GM08714 (cell line): ENCODE measurements around the gene UCHL1.

Experiments used
- H3K4me3 ChIP-seq: fragments of 200-500 bp; sonication (Bioruptor generic); 2 replicates; pipeline ENCODE4 v1.5.1; 2014; ENCODE audit warnings: mild to moderate bottlenecking, low read length, inconsistent platforms
- ZNF274 ChIP-seq: IDR thresholded peaks from 2 replicates; pipeline ENCODE4 v1.6.1; 2012; ENCODE audit warnings: mild to moderate bottlenecking, low read depth, low read length

The UCHL1 gene

DNA sequence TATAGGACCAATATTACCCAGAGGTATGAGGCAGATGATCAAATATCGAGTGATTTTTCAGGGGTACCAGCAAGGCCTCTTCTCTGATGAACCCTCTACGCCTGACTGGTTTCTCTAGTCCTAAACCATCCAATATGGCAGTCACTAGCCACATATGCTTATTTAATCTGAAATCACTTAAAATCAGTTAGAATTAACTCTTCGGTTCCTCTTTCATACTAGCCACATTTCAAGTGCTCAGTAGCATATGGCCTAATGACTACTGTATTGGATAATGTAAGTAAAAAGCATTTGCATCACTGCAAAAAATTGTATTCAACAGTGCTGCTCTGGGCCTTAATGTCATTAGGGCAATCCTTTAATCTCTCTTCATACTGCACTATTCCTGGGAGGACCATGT, 38.0 kb upstream of the UCHL1 start:
- no peak for TF ChIP-seq ZNF274
- H3K4me3 ChIP-seq = no peak overlapping the region

DNA sequence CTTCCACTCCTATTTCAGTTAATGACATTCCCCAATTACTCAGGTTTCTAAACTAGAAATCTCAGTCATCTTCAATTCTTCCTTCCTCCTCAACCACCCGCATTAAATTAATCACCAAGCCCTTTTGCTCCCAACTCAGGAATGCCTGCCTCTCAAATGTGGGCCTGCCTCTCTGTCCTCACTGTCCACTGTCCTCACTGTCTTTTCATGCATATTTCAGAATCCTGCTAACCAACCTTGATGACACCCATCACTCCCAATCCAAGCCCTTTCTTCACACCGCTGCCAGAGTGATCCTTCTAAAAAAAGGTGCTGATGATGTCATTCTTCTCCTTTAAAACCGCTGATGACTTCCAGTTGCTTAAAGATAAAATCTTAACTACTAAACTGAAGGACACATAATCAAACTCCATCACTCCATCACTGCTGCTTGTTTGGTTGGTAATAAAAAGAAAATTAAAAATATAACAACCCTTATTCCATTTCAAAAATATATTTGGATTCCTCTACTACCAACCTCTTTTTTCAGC, 37.2 kb upstream of the UCHL1 start:
- no peak overlapping the region for H3K4me3 ChIP-seq
- no peak for TF ChIP-seq ZNF274

DNA sequence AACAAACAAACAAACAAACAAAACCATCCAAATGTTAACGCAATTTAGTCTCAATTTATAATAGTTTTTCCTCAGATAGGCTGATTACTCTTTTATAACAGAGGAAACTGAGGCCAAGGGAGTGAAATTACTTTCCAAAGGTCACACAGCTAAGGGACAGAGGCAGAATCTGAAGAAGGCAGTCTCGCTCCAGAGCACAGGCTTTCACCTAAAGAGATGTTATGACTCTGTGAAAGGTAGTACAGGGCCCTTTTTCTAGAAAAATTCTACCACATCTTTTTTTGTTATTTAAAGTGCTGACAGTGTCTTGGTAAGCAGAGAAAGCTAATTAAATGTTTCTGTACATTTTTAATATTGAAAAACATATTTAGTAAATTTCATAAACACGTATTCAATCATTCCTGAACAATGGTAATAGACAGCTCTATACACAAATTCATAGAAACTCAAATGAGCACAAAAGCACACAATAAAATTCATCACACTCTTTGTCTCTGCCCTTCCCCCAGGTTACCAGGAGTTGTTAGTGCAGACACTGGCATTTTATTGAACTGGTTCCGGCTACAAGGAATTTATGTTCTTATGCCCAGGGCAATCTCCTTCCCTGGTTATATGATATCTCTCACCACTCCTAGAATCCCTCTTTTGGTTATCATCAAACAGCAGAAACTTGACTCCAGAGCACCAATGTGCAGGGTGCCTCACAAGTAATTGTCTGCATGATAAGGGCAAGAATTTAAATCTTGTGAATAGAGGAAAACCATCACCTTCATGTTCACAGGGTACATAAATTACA, 34.7 kb upstream of the UCHL1 start:
- H3K4me3 ChIP-seq = no peak overlapping the region
- no peak for TF ChIP-seq ZNF274

DNA sequence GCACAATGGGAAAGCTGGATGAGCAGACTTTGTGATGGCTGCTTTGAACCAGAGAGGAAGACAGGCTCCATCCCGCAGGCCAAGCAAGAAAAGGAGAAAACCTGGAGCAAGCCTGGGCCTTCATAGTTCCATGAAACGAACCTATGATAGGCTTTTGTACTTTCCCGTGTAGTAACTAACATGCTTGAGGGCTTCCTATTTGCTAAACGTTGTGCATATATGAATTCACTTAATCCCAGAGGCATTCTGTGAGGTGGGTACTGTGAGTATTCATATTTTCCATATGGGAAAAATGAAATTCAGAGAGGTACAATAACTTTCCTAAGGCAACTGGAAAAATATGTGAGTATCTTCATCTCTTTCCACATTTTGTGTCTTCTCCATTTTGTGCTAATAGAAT, 28.8 kb upstream of the UCHL1 start:
- H3K4me3 ChIP-seq = no peak overlapping the region
- TF ChIP-seq ZNF274 = no peak

DNA sequence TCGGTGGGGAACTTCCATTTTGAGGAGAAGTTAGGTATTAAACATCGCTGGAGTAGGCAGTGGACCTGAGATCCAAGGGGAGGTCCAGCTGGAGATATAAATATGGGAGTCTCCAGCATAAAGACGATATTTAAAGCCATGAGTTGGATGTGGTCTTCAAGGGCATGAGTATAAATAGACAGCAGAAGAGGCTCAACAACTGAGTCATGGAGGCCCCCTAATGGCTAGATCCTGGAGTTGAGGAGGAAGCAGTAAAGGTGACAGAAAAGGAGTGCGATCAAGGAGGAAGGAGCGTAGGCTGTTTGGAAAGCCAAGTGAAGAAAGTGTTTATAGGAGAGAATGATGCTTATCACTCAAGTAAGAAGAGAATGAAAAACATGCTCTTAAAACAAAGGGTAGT, 24.3 kb upstream of the UCHL1 start:
- TF ChIP-seq ZNF274 = no peak
- H3K4me3 ChIP-seq = no peak overlapping the region

DNA sequence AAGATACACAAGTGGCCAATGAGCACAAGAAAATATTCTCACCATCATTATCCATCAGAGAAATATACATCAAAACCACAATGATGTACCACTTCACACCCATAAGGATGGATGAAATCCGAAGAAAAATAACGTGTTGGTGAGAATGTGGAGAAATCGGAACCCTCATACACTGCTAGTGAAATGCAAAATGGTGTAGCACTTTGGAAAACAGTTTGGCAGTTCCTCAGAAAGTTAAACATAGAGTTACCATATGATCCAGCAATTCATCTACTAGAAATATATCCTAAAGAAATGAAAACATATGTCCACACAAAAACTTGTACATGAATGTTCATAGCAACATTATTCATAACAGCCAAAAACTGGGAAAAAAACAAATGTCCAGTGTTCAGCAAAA, 23.9 kb upstream of the UCHL1 start:
- no peak for TF ChIP-seq ZNF274
- H3K4me3 ChIP-seq = no peak overlapping the region

DNA sequence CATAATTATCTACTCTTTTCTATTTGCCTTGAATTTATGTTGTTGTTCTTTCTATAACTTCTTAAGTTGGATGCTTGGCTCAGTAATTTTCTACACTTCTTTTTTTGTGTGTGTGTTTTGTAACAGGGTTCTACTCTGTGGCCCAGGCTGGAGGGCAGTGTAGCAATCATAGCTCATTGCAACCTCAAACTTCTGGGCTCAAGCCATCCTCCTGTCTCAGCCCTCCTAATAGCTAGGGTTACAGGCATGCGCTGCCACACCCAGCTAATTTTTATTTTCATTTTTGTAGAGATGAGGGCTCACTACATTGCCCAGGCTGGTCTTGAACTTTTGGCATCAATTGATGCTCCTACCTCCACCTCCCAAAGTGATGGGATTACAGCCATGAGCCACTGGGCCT, 20.7 kb upstream of the UCHL1 start:
- no peak for TF ChIP-seq ZNF274
- H3K4me3 ChIP-seq = no peak overlapping the region

DNA sequence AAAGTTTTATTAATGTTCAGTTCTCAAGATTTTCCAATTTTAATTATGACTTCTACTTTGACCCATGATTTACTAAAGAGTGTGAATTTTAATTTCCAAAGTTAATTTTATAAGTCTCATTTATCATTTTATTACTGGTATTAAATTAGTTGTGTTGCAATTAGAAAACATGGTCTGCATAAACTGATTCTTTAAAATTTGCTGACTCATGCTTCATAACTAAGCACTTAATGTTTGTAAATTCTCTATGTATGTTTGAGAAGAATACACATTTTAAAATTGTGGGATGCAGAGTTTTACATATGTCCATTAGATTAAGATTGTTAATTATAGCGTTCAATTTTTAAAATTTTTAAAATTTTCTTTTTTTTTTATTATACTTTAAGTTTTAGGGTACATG, 20.2 kb upstream of the UCHL1 start:
- H3K4me3 ChIP-seq = no peak overlapping the region
- no peak for TF ChIP-seq ZNF274

DNA sequence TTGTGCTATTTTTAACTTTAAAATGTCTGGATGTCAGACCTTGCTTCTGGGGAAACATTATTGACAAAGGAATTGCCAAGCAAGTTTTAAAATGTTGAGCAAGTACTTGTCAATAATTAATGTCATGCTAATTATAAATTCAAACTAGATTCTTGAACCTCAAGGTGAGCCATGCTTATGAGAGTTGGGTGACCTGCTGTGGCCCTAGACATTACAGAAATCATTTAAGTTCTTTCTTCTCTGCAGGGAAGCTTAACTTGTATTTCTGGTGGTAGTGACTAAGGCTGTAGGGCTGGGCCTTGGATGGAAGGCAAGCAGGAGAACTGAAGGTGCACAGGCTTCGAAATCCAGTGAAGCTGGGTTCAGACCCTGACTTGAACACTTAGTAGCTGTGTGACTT, 14.8 kb upstream of the UCHL1 start:
- H3K4me3 ChIP-seq = no peak overlapping the region
- TF ChIP-seq ZNF274 = no peak

DNA sequence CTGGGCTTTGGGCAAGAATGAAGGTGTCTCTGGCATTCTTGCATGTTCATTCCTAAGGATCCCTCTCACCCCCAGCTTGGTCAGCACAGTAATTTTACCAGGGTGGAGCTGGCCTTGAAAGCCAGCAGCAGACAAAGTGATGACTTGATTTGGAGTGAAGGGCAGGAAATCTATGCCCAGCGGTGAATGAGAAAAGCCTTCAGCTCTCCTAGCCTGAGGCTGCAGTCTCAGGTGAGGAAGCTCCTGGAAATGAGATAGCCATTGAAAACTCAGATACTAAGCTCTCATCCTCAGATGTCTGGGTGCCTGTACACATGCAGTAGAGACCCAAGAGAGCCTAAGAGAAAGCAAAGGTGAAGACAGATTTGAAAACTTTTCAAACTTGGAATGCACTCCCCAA, 10.7 kb upstream of the UCHL1 start:
- TF ChIP-seq ZNF274 = no peak
- no peak overlapping the region for H3K4me3 ChIP-seq

DNA sequence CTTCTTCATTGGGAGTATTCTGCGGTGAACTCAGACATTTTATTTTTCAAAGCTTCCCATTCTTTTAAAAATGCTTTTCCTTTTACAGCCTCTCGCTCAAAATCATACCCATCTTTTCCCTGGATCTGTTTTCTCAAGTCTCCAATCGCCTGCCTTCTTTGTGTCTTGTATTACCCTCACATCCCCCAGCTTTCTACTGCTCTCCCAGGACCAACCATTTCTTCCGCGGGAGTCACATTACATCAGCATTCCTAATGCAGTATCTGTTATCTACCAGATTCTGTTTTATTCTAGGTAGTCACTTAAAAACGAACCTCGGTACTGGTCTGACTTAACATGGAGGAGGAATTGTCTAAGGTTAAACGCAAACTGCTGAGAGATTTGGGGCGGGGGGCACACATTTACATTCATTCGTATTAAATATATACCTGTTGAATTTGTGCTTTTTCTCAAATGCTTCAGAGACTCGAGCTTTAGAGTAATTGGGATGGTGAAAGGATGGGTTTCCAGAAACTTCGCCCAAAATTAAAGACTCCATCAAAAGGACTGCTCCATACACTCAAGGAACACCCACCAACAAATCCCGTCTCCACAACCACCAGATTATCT, 493 bp upstream of the UCHL1 start:
- H3K4me3 ChIP-seq = no peak overlapping the region
- TF ChIP-seq ZNF274 = no peak

DNA sequence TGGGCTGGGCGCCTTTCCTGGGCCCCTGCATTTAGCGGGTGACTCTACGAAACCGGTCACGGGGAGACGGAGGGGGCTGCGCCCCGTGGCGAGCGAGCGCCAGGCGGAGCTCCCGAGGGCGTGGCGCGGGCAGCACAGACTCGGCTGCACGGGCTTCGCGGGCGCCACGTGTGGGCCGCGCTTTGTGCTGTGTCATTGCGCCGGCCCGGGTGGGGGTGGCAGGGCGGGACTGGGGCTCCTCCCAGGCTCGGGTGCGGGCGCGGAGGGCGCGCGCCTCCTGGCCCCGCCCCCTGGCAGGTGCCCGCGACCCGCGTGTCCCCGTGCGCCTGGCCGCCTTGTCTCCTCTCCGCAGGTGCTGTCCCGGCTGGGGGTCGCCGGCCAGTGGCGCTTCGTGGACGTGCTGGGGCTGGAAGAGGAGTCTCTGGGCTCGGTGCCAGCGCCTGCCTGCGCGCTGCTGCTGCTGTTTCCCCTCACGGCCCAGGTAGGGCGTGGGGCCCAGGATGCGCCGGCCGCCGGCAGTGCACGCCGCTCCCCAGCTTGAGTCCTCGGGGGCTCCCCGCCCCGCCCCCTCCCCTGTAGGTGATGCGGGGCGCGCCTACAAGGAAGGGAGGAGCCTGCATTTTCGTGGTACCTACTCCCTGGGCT, 651 bp downstream of the UCHL1 start:
- no peak for TF ChIP-seq ZNF274
- no peak overlapping the region; the same call in 1 of the 2 replicates for H3K4me3 ChIP-seq

DNA sequence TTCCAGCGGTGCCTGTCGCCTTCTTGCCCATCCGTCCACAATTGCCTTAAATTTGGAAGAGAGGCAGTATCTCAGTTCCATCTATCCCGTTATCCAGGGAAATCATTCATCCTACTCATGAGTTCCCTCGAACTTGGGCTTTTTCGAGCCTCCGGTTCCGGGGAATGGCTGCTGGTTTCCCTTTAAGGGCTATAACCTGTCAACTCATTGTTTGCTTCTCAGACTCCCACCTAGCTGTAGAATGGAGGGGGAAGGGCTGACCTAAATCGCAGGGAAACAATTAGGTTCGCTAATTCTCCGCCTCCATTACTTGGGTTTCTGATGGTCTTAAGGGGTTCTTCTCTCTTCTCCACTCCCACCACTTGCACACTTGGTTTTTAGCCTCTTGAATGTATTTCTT, 1.2 kb downstream of the UCHL1 start:
- H3K4me3 ChIP-seq = no peak overlapping the region
- TF ChIP-seq ZNF274 = no peak

DNA sequence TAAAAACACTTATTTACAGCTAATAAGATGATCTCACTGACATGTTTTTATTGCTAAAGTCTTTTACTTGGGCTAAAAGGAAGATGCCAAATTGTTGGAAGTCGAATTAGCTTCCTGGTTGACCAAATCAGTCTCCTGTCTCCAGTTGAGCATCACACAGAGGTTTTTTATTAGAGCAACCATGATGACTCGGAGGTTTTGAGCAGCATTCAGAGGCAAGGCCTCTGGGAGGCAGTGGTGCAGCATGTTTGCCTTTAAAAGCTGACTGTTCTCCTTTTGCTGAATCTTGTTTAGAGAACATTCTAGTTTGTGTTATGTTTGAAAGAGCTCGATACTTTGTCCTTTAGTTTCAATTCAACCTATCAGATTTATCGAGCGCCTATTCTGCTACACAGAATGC, 2.1 kb downstream of the UCHL1 start:
- no peak for TF ChIP-seq ZNF274
- H3K4me3 ChIP-seq = no peak overlapping the region
